GM12865 (cell line): ENCODE measurements around the gene VIPR2.

Experiments
- DNase-seq: peaks from one replicate; pipeline ENCODE4 v3.0.0; 2010; ENCODE audit warnings: low read depth
- H3K4me3 ChIP-seq: 2 replicates; pipeline ENCODE4 v1.5.1; 2011; ENCODE audit warnings: mild to moderate bottlenecking, low read depth, low read length, control low read depth
- CTCF ChIP-seq: IDR thresholded peaks from 2 replicates; pipeline ENCODE4 v1.5.1; 2011; ENCODE audit warnings: low read length, control low read depth, low read depth, inconsistent platforms; ENCODE audit not compliant: insufficient read depth; ENCODE audit errors: missing control alignments

The VIPR2 gene

GRCh38 chr7:159011722-159012022, 133.0 kb downstream of the VIPR2 start:
- no peak for TF ChIP-seq CTCF
- DNase-seq, result no peak
- H3K4me3 ChIP-seq, result no peak overlapping the region

GRCh38 chr7:159010937-159011721, 133.5 kb downstream of the VIPR2 start:
- no peak for TF ChIP-seq CTCF
- no peak for DNase-seq
- H3K4me3 ChIP-seq, result no peak overlapping the region

GRCh38 chr7:159010411-159010810, 134.3 kb downstream of the VIPR2 start:
- DNase-seq, result no peak
- H3K4me3 ChIP-seq, result no peak overlapping the region
- TF ChIP-seq CTCF, result no peak

GRCh38 chr7:159009951-159010350, 134.7 kb downstream of the VIPR2 start:
- TF ChIP-seq CTCF, result no peak
- no peak for DNase-seq
- H3K4me3 ChIP-seq, result no peak overlapping the region

GRCh38 chr7:159008417-159008816, 136.2 kb downstream of the VIPR2 start:
- DNase-seq, result no peak
- TF ChIP-seq CTCF, result no peak
- H3K4me3 ChIP-seq, result no peak overlapping the region

DNA sequence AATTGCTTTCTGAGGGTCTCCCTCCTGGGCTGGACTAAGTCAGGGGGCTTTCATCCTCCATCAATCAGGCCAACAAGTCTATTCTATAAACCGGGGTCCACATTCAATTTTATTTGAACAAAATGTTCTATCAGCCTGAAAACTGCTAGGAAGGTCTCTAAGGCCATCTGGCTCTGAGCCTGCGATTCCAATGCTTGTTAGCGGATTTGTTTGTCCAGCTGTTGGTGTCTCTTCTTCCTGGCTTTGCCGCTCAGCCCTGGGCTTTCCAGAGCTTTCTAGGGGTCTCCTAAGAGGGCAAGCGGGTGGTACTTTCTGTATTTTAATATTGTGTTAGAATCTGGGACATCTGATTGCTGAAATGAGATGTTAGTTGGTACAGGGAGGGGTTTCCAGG, 136.7 kb downstream of the VIPR2 start:
- no peak overlapping the region for H3K4me3 ChIP-seq
- no peak for TF ChIP-seq CTCF
- DNase-seq, result no peak

DNA sequence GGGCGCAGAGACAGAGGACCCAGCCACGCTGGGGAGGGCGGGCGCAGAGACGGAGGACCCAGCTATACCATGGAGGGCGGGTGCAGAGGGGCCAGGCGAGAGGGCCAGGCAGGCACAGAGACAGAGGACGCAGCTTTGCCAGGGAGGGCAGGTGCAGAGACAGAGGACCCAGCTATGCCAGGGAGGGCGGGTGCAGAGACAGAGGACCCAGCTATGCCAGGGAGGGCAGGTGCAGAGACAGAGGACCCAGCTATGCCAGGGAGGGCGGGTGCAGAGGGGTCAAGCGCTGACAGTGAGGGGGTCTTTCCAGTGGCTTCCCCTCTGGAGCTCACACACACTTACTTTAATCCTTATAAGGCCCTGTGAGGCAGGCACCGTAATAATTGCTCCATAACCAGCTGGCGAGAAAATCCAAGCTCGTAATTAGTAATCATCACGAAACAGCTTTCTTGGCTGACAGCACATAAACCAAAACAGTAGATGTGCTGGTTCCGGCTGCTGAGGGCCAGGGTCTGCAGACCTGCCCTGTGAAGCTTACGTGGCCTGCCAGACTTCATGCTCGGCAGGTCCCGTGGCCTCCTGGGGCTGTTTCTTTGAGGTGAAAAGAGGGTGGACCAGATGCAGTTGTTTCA, 137.2 kb downstream of the VIPR2 start:
- DNase-seq, result no peak
- TF ChIP-seq CTCF, result no peak
- no peak overlapping the region for H3K4me3 ChIP-seq
